Peyer's patch (tissue), 4 donors: ENCODE results near the gene ARHGAP28.

Source experiments
- CTCF ChIP-seq, 6 experiments: fragments of 450-650 bp in 4 of 6; fragments of 200-600 bp in 2 of 6; sonication (generic) in 1 of 6; IDR thresholded peaks; one replicate each; pipeline ENCODE4 v1.5.1; 2017 to 2019; ENCODE audit warnings: antibody characterized with exemption in 6 of 6, mild to moderate bottlenecking in 3 of 6, moderate library complexity in 1 of 6
- POLR2A ChIP-seq, 2 donors: fragments of 450-650 bp; IDR thresholded peaks; one replicate each; pipeline ENCODE4 v1.5.1; 2017; ENCODE audit warnings: antibody characterized with exemption in 2 of 2, mild to moderate bottlenecking in 2 of 2, moderate library complexity in 2 of 2

- TF ChIP-seq CTCF (IDR thresholded peaks at IDR 0.05) (no peak), POLR2A (IDR thresholded peaks at IDR 0.05) (no peak)
Measured at GRCh38 chr18:6682437-6683111, 46.9 kb upstream of the ARHGAP28 start.
